ENCODE results near the gene CDHR2.
A peak's percentile ranks its signal among the peaks of the same experiment; 100 is the strongest.

Gene CDHR2

GRCh38 chr5:176595386-176595943, 46.3 kb downstream of the CDHR2 start:
- no peak overlapping the region for H2BK120ac ChIP-seq (ENCODE audit: insufficient read depth, low read length, poor library complexity)
- H4K12ac ChIP-seq (ENCODE audit: low read depth, low read length) = no peak overlapping the region
- H4K91ac ChIP-seq (ENCODE audit: low read depth, low read length) = no peak overlapping the region
- no peaks in the 10 kb centered on the region for H3K27me3 ChIP-seq (ENCODE audit: insufficient read depth, low read length)
- H3K14ac ChIP-seq (ENCODE audit: low read length) = no peak overlapping the region
- H3K9me3 ChIP-seq (ENCODE audit: insufficient read depth, low read depth, low read length) = peaks cover 21% of the 10 kb centered on the region
- no peak overlapping the region for H2AK5ac ChIP-seq (ENCODE audit: low read length)
- H4K8ac ChIP-seq (ENCODE audit: low read depth, low read length) = no peak overlapping the region
- no peak overlapping the region for H3K23ac ChIP-seq (ENCODE audit: low read length)
- H3K18ac ChIP-seq (ENCODE audit: low read length) = no peak overlapping the region
- no CpG with 5 or more reads among the region's 11 CpGs for WGBS (ENCODE audit: extremely low coverage, insufficient coverage, insufficient read length)
- no peak overlapping the region for H3K9ac ChIP-seq (ENCODE audit: low read length)
- H3K36me3 ChIP-seq (ENCODE audit: control insufficient read depth in 1 of 2, insufficient read depth in 2 of 2, low read length in 2 of 2) = no peaks in the 10 kb centered on the region
- H3K4ac ChIP-seq (ENCODE audit: low read depth, low read length) = no peak overlapping the region
- no peak overlapping the region for H2BK12ac ChIP-seq (ENCODE audit: low read length)
- no peak overlapping the region for H3K4me3 ChIP-seq (ENCODE audit: low read depth, low read length)
- H3K79me1 ChIP-seq (ENCODE audit: low read length) = no peaks in the 10 kb centered on the region
- H3K27ac ChIP-seq (ENCODE audit: low read depth, low read length) = no peak overlapping the region
- no peaks in the 10 kb centered on the region for H3K79me2 ChIP-seq (ENCODE audit: control insufficient read depth, insufficient read depth, low read length, poor library complexity)
- H3K4me1 ChIP-seq (ENCODE audit: control insufficient read depth in 1 of 2, insufficient read depth in 2 of 2, low read length in 2 of 2) = no peaks in the 10 kb centered on the region
- H2BK5ac ChIP-seq (ENCODE audit: low read depth, low read length, poor library complexity) = no peak overlapping the region
- H3K4me2 ChIP-seq (ENCODE audit: low read length) = no peak overlapping the region
- no peak overlapping the region for H2AFZ ChIP-seq (ENCODE audit: insufficient read depth, low read length, poor library complexity)
- no peak for DNase-seq

- Histone ChIP-seq H3K4ac (ENCODE audit: low read depth, low read length) (no peak overlapping the region), H4K91ac (ENCODE audit: low read depth, low read length) (no peak overlapping the region), H3K4me3 (ENCODE audit: low read depth, low read length) (no peak overlapping the region), H4K8ac (ENCODE audit: low read depth, low read length) (no peak overlapping the region), H3K27ac (ENCODE audit: low read depth, low read length) (no peak overlapping the region), H3K79me1 (ENCODE audit: low read length) (no peaks in the 10 kb centered on the region), H2AFZ (ENCODE audit: insufficient read depth, low read length, poor library complexity) (no peak overlapping the region), H3K14ac (ENCODE audit: low read length) (no peak overlapping the region), H3K4me1 (ENCODE audit: control insufficient read depth in 1 of 2, insufficient read depth in 2 of 2, low read length in 2 of 2) (no peaks in the 10 kb centered on the region), H3K9me3 (ENCODE audit: insufficient read depth, low read depth, low read length) (peaks cover 17% of the 10 kb centered on the region), H3K36me3 (ENCODE audit: control insufficient read depth in 1 of 2, insufficient read depth in 2 of 2, low read length in 2 of 2) (no peaks in the 10 kb centered on the region), H4K12ac (ENCODE audit: low read depth, low read length) (no peak overlapping the region), H3K18ac (ENCODE audit: low read length) (no peak overlapping the region), H3K23ac (ENCODE audit: low read length) (no peak overlapping the region), H3K9ac (ENCODE audit: low read length) (no peak overlapping the region), H2BK5ac (ENCODE audit: low read depth, low read length, poor library complexity) (no peak overlapping the region), H3K79me2 (ENCODE audit: control insufficient read depth, insufficient read depth, low read length, poor library complexity) (no peaks in the 10 kb centered on the region), H2AK5ac (ENCODE audit: low read length) (no peak overlapping the region), H2BK12ac (ENCODE audit: low read length) (no peak overlapping the region), H3K27me3 (ENCODE audit: insufficient read depth, low read length) (no peaks in the 10 kb centered on the region), H3K4me2 (ENCODE audit: low read length) (no peak overlapping the region), H2BK120ac (ENCODE audit: insufficient read depth, low read length, poor library complexity) (no peak overlapping the region)
- DNase-seq = no peak
- no CpG with 5 or more reads among the region's 23 CpGs for WGBS (ENCODE audit: extremely low coverage, insufficient coverage, insufficient read length)
Observed at GRCh38 chr5:176596069-176596644, 47.0 kb downstream of the CDHR2 start.

GRCh38 chr5:176596689-176597416, 47.7 kb downstream of the CDHR2 start:
- Histone ChIP-seq H4K8ac (ENCODE audit: low read depth, low read length) (no peak overlapping the region), H3K27ac (ENCODE audit: low read depth, low read length) (no peak overlapping the region), H3K23ac (ENCODE audit: low read length) (no peak overlapping the region), H2BK12ac (ENCODE audit: low read length) (no peak overlapping the region), H3K14ac (ENCODE audit: low read length) (no peak overlapping the region), H3K4me3 (ENCODE audit: low read depth, low read length) (peak overlapping the region; percentile 24), H3K27me3 (ENCODE audit: insufficient read depth, low read length) (no peaks in the 10 kb centered on the region), H3K79me1 (ENCODE audit: low read length) (no peaks in the 10 kb centered on the region), H2AK5ac (ENCODE audit: low read length) (no peak overlapping the region), H3K9me3 (ENCODE audit: insufficient read depth, low read depth, low read length) (peaks cover 12% of the 10 kb centered on the region), H4K12ac (ENCODE audit: low read depth, low read length) (no peak overlapping the region), H3K36me3 (ENCODE audit: control insufficient read depth in 1 of 2, insufficient read depth in 2 of 2, low read length in 2 of 2) (no peaks in the 10 kb centered on the region), H2AFZ (ENCODE audit: insufficient read depth, low read length, poor library complexity) (no peak overlapping the region), H3K4ac (ENCODE audit: low read depth, low read length) (no peak overlapping the region), H3K18ac (ENCODE audit: low read length) (no peak overlapping the region), H3K9ac (ENCODE audit: low read length) (no peak overlapping the region), H2BK120ac (ENCODE audit: insufficient read depth, low read length, poor library complexity) (no peak overlapping the region), H3K4me2 (ENCODE audit: low read length) (peak overlapping the region; percentile 64), H3K79me2 (ENCODE audit: control insufficient read depth, insufficient read depth, low read length, poor library complexity) (no peaks in the 10 kb centered on the region), H3K4me1 (ENCODE audit: control insufficient read depth in 1 of 2, insufficient read depth in 2 of 2, low read length in 2 of 2) (no peaks in the 10 kb centered on the region), H4K91ac (ENCODE audit: low read depth, low read length) (no peak overlapping the region), H2BK5ac (ENCODE audit: low read depth, low read length, poor library complexity) (no peak overlapping the region)
- peak; percentile 31 to 57 for DNase-seq
- no CpG with 5 or more reads among the region's 98 CpGs for WGBS (ENCODE audit: extremely low coverage, insufficient coverage, insufficient read length)

- no peak overlapping the region for H3K18ac ChIP-seq (ENCODE audit: low read length)
- no peaks in the 10 kb centered on the region for H3K27me3 ChIP-seq (ENCODE audit: insufficient read depth, low read length)
- no peak overlapping the region for H3K4ac ChIP-seq (ENCODE audit: low read depth, low read length)
- H3K4me1 ChIP-seq (ENCODE audit: control insufficient read depth in 1 of 2, insufficient read depth in 2 of 2, low read length in 2 of 2) = no peaks in the 10 kb centered on the region
- no peak overlapping the region for H2BK120ac ChIP-seq (ENCODE audit: insufficient read depth, low read length, poor library complexity)
- H3K14ac ChIP-seq (ENCODE audit: low read length) = no peak overlapping the region
- H2AFZ ChIP-seq (ENCODE audit: insufficient read depth, low read length, poor library complexity) = no peak overlapping the region
- no CpG with 5 or more reads among the region's 47 CpGs for WGBS (ENCODE audit: extremely low coverage, insufficient coverage, insufficient read length)
- peaks cover 6% of the 10 kb centered on the region for H3K9me3 ChIP-seq (ENCODE audit: insufficient read depth, low read depth, low read length)
- no peak overlapping the region for H2BK12ac ChIP-seq (ENCODE audit: low read length)
- H3K79me1 ChIP-seq (ENCODE audit: low read length) = no peaks in the 10 kb centered on the region
- H3K9ac ChIP-seq (ENCODE audit: low read length) = no peak overlapping the region
- H3K23ac ChIP-seq (ENCODE audit: low read length) = no peak overlapping the region
- no peak overlapping the region for H2BK5ac ChIP-seq (ENCODE audit: low read depth, low read length, poor library complexity)
- no peak overlapping the region for H4K12ac ChIP-seq (ENCODE audit: low read depth, low read length)
- no peak overlapping the region for H4K91ac ChIP-seq (ENCODE audit: low read depth, low read length)
- no peak overlapping the region for H2AK5ac ChIP-seq (ENCODE audit: low read length)
- no peak overlapping the region for H4K8ac ChIP-seq (ENCODE audit: low read depth, low read length)
- H3K27ac ChIP-seq (ENCODE audit: low read depth, low read length) = no peak overlapping the region
- H3K4me2 ChIP-seq (ENCODE audit: low read length) = peak overlapping the region; percentile 64
- no peak overlapping the region for H3K4me3 ChIP-seq (ENCODE audit: low read depth, low read length)
- H3K79me2 ChIP-seq (ENCODE audit: control insufficient read depth, insufficient read depth, low read length, poor library complexity) = no peaks in the 10 kb centered on the region
- H3K36me3 ChIP-seq (ENCODE audit: control insufficient read depth in 1 of 2, insufficient read depth in 2 of 2, low read length in 2 of 2) = no peaks in the 10 kb centered on the region
- no peak for DNase-seq
Observed at GRCh38 chr5:176597417-176598389, 48.6 kb downstream of the CDHR2 start.
